Measurements from ENCODE around the gene PFN4. TPM values are rescaled to one million over a fixed set of nuclear protein-coding genes. Genes with fewer than 3 reads are reported as not detected.

PFN4 gene
- total RNA-seq, 6 experiments from 2014 or later = 0.22 to 0.66 (median 0.30) TPM; not detected in 2

DNA sequence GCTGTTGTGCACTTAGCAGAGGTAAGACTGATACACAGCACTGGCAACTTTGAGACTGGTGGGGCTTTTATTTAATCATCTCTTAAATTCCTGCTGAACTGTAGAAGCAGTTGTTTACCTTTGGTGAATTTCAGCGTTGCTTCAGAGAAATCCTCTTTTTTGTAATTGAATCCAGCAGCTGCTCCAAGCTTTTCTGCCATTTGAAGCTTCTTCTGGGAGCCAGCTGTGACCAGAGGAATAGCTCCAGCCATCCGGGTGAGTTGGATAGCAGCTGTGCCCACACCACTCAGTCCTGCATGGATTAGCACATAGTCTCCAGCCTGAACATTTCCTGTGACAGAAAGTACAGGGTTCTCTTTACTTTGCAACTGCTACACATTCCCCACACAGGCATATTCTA lies 42.4 kb downstream of the PFN4 start:
- no peaks in the 10 kb centered on the region for H3K27me3 ChIP-seq
- H3K4me1 ChIP-seq = peaks cover 0 to 17% (median 0%) of the 10 kb centered on the region in 4 donors
- no peak overlapping the region for H3K4me3 ChIP-seq
- WGBS (ENCODE audit: insufficient coverage, low coverage, low lambda C conversion rate, missing lambda C conversion rate) = 89% methylated on average over 2 of the region's 2 CpGs
- no peak for DNase-seq
- no peak for ATAC-seq
- H3K36me3 ChIP-seq = no peaks in the 10 kb centered on the region
- intact Hi-C loops (cut with DNase I) = no loop called here
- no peaks in the 10 kb centered on the region for H3K9me3 ChIP-seq
- no peak overlapping the region for H3K27ac ChIP-seq
- TF ChIP-seq, protein P1, sequence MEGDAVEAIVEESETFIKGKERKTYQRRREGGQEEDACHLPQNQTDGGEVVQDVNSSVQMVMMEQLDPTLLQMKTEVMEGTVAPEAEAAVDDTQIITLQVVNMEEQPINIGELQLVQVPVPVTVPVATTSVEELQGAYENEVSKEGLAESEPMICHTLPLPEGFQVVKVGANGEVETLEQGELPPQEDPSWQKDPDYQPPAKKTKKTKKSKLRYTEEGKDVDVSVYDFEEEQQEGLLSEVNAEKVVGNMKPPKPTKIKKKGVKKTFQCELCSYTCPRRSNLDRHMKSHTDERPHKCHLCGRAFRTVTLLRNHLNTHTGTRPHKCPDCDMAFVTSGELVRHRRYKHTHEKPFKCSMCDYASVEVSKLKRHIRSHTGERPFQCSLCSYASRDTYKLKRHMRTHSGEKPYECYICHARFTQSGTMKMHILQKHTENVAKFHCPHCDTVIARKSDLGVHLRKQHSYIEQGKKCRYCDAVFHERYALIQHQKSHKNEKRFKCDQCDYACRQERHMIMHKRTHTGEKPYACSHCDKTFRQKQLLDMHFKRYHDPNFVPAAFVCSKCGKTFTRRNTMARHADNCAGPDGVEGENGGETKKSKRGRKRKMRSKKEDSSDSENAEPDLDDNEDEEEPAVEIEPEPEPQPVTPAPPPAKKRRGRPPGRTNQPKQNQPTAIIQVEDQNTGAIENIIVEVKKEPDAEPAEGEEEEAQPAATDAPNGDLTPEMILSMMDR (IDR thresholded peaks at IDR 0.05) = no peak
- TF ChIP-seq POLR2A (IDR thresholded peaks at IDR 0.05) = no peak

DNA sequence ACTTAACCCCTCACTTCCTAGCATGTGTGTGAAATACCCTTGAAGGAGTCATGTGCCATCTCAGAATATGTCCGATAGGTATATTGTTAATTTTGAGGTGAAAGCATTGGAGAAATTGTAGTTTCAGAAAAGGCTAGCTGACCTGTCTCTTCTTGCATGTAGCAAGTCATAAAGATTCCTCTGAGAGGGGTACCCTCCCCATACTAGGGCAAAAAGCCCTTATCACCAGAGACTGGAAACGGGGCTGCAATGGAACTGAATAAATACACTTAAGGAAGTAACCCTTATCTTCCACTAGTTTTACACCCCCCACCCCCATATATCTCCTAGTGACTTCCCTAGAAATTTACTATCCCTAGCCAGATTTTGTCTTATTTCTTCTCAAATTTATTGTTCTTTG lies 45.3 kb downstream of the PFN4 start:
- Histone ChIP-seq H3K27ac (peak overlapping the region in 1 of 3 donors; percentile 56), H3K27me3 (no peaks in the 10 kb centered on the region), H3K9me3 (no peaks in the 10 kb centered on the region), H3K4me1 (peaks cover 0 to 9% (median 3%) of the 10 kb centered on the region in 4 donors), H3K36me3 (peaks cover 0 to under 1% (median 0%) of the 10 kb centered on the region in 4 donors), H3K4me3 (peak overlapping the region in 1 of 3 donors; percentile 87)
- TF ChIP-seq, protein P1 (IDR thresholded peaks at IDR 0.05) = no peak
- DNase-seq (no peak), ATAC-seq (no peak)
- intact Hi-C loops (cut with DNase I) = no loop called here
- WGBS (ENCODE audit: insufficient coverage, low coverage, low lambda C conversion rate, missing lambda C conversion rate) = 63% methylated on average over 2 of the region's 2 CpGs

DNA sequence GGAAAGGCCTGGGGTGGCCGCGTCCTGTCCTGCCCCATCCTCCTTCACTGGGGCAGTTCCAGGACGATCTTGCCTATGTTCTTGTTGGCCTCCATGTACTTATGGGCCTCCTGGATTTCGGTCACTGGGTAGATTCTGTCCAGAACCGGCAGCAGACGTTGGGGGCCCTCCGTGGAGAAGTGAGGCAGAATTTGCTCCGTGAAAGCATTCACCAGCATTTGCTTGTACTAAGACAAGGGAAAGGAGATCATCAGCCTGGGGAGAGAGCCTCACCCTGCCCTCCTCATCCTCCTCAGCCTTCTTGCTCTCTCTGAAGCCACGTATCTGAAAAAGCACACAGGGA lies 45.6 kb downstream of the PFN4 start:
- H3K4me3 ChIP-seq = peak overlapping the region; percentile 69 to 96 (median 87)
- no peaks in the 10 kb centered on the region for H3K27me3 ChIP-seq
- WGBS (ENCODE audit: insufficient coverage, low coverage, low lambda C conversion rate, missing lambda C conversion rate) = 29% methylated on average over 1 of the region's 9 CpGs
- ATAC-seq = no peak
- DNase-seq = no peak
- no peaks in the 10 kb centered on the region for H3K9me3 ChIP-seq
- peaks cover 0 to 4% (median 0%) of the 10 kb centered on the region in 4 donors for H3K36me3 ChIP-seq
- H3K4me1 ChIP-seq = peaks cover 0 to 9% (median 3%) of the 10 kb centered on the region in 4 donors
- intact Hi-C loops (cut with DNase I) = no loop called here
- TF ChIP-seq, protein P1 (IDR thresholded peaks at IDR 0.05) = no peak
- TF ChIP-seq POLR2A (IDR thresholded peaks at IDR 0.05) = no peak
- H3K27ac ChIP-seq = peak overlapping the region; percentile 56 to 66 (median 63)

- peaks cover 0 to 4% (median 0%) of the 10 kb centered on the region in 4 donors for H3K36me3 ChIP-seq
- H3K27ac ChIP-seq = peak overlapping the region; percentile 56 to 66 (median 63)
- H3K9me3 ChIP-seq = no peaks in the 10 kb centered on the region
- H3K4me3 ChIP-seq = peak overlapping the region; percentile 69 to 96 (median 87)
- TF ChIP-seq, protein P1 (IDR thresholded peaks at IDR 0.05) = no peak
- TF ChIP-seq POLR2A (IDR thresholded peaks at IDR 0.05) = no peak
- 5% methylated on average over 17 of the region's 41 CpGs for WGBS (ENCODE audit: insufficient coverage, low coverage, low lambda C conversion rate, missing lambda C conversion rate)
- DNase-seq = no peak
- peaks cover 0 to 9% (median 3%) of the 10 kb centered on the region in 4 donors for H3K4me1 ChIP-seq
- ATAC-seq = no peak
- H3K27me3 ChIP-seq = no peaks in the 10 kb centered on the region
- intact Hi-C loops (cut with DNase I) = no loop called here
Observed at GRCh38 chr2:24076849-24077534, 46.1 kb downstream of the PFN4 start.
